HEK293 (cell line): Measurements from ENCODE around the gene TRMT10C.

Experiments
- CTCF ChIA-PET: fragments of 350-600 bp; formaldehyde crosslinking; extraction: SDS; loops from one replicate; lab custom pipeline; 2021; ENCODE audit warnings: antibody characterized with exemption; lab: Yijun Ruan, JAX
- POLR2A ChIA-PET: fragments of 300-600 bp; formaldehyde crosslinking; extraction: SDS; loops from one replicate; lab custom pipeline; 2020; ENCODE audit warnings: antibody characterized with exemption, inconsistent platforms; lab: Yijun Ruan, JAX
- H3K27ac ChIP-seq: fragments of 200-500 bp; sonication (Bioruptor generic); 2 replicates; pipeline ENCODE4 v1.5.1; 2014; ENCODE audit warnings: low read depth, low read length, control low read depth, inconsistent platforms; ENCODE audit errors: extremely low read depth
- H3K36me3 ChIP-seq, 2 experiments: fragments of 200-500 bp in 1 of 2; sonication (Bioruptor generic) in 1 of 2; 1 replicate in 1 of 2; 2 replicates in 1 of 2; pipeline ENCODE4 v1.5.1; 2014 to 2017; ENCODE audit warnings: inconsistent platforms in 2 of 2, low read length in 2 of 2; ENCODE audit not compliant: control insufficient read depth in 2 of 2, insufficient read depth in 1 of 2
- H3K4me1 ChIP-seq: fragments of 200-500 bp; sonication (Bioruptor generic); 2 replicates; pipeline ENCODE4 v1.5.1; 2014; ENCODE audit warnings: mild to moderate bottlenecking, low read length, inconsistent platforms; ENCODE audit not compliant: control insufficient read depth, insufficient read depth
- H3K4me3 ChIP-seq: 2 replicates; pipeline ENCODE4 v1.5.1; 2011; ENCODE audit warnings: low read depth, mild to moderate bottlenecking, control low read depth, low read length, moderate library complexity
- H3K9me3 ChIP-seq: fragments of 200-500 bp; sonication (Bioruptor generic); 2 replicates; pipeline ENCODE4 v1.5.1; 2014; ENCODE audit warnings: low read depth, low read length, inconsistent platforms; ENCODE audit not compliant: control insufficient read depth, insufficient read depth
- BCL11B ChIP-seq: fragments of 450-650 bp; formaldehyde crosslinking; IDR thresholded peaks from 2 replicates; pipeline ENCODE4 v1.5.1; 2016; ENCODE audit warnings: low read depth, missing biosample characterization, missing genetic modification characterization
- EGR2 ChIP-seq: fragments of 450-650 bp; formaldehyde crosslinking; IDR thresholded peaks from 2 replicates; pipeline ENCODE4 v1.5.1; 2016; ENCODE audit warnings: low read depth, missing biosample characterization, missing genetic modification characterization
- GLIS2 ChIP-seq: fragments of 450-650 bp; formaldehyde crosslinking; IDR thresholded peaks from 2 replicates; pipeline ENCODE4 v1.5.1; 2016; ENCODE audit warnings: missing biosample characterization, missing genetic modification characterization
- IKZF3 ChIP-seq: fragments of 450-650 bp; IDR thresholded peaks from 2 replicates; pipeline ENCODE4 v1.5.0; 2018; ENCODE audit warnings: missing biosample characterization, mild to moderate bottlenecking, missing genetic modification characterization, moderate library complexity
- KLF1 ChIP-seq: fragments of 450-650 bp; formaldehyde crosslinking; IDR thresholded peaks from 2 replicates; pipeline ENCODE4 v1.5.1; 2016; ENCODE audit warnings: missing biosample characterization, missing genetic modification characterization
- KLF7 ChIP-seq: fragments of 450-650 bp; formaldehyde crosslinking; IDR thresholded peaks from 2 replicates; pipeline ENCODE4 v1.5.1; 2016; ENCODE audit warnings: missing biosample characterization, missing genetic modification characterization, borderline replicate concordance
- MZF1 ChIP-seq: fragments of 450-650 bp; formaldehyde crosslinking; IDR thresholded peaks from 2 replicates; pipeline ENCODE4 v1.5.1; 2017; ENCODE audit warnings: missing biosample characterization, missing genetic modification characterization, borderline replicate concordance
- SP3 ChIP-seq: fragments of 450-650 bp; formaldehyde crosslinking; IDR thresholded peaks from 2 replicates; pipeline ENCODE4 v1.5.1; 2016; ENCODE audit warnings: missing biosample characterization, missing genetic modification characterization
- ZBTB17 ChIP-seq: fragments of 450-650 bp; formaldehyde crosslinking; IDR thresholded peaks from 2 replicates; pipeline ENCODE4 v1.5.1; 2016; ENCODE audit warnings: missing biosample characterization, missing genetic modification characterization
- ZBTB20 ChIP-seq: fragments of 450-650 bp; formaldehyde crosslinking; IDR thresholded peaks from 2 replicates; pipeline ENCODE4 v1.5.1; 2016; ENCODE audit warnings: missing biosample characterization, missing genetic modification characterization
- ZFHX2 ChIP-seq: fragments of 450-650 bp; formaldehyde crosslinking; conservative IDR thresholded peaks from 2 replicates; pipeline ENCODE4 v1.5.1; 2016; ENCODE audit warnings: missing biosample characterization, missing genetic modification characterization
- ZIC2 ChIP-seq: fragments of 450-650 bp; formaldehyde crosslinking; IDR thresholded peaks from 2 replicates; pipeline ENCODE4 v1.5.1; 2016; ENCODE audit warnings: missing biosample characterization, missing genetic modification characterization
- ZNF221 ChIP-seq: fragments of 450-650 bp; formaldehyde crosslinking; IDR thresholded peaks from 2 replicates; pipeline ENCODE4 v1.5.1; 2017; ENCODE audit warnings: missing biosample characterization, missing genetic modification characterization, borderline replicate concordance
- ZNF23 ChIP-seq: fragments of 450-650 bp; formaldehyde crosslinking; IDR thresholded peaks from 2 replicates; pipeline ENCODE4 v1.5.1; 2016; ENCODE audit warnings: missing biosample characterization, missing genetic modification characterization, borderline replicate concordance
- ZNF239 ChIP-seq: fragments of 450-650 bp; formaldehyde crosslinking; IDR thresholded peaks from 2 replicates; pipeline ENCODE4 v1.5.1; 2016; ENCODE audit warnings: missing biosample characterization, missing genetic modification characterization
- ZNF362 ChIP-seq: fragments of 450-650 bp; formaldehyde crosslinking; IDR thresholded peaks from 2 replicates; pipeline ENCODE4 v1.5.1; 2016; ENCODE audit warnings: missing biosample characterization, missing genetic modification characterization
- ZNF391 ChIP-seq: fragments of 450-650 bp; formaldehyde crosslinking; IDR thresholded peaks from 2 replicates; pipeline ENCODE4 v1.5.1; 2016; ENCODE audit warnings: low read depth, missing biosample characterization, missing genetic modification characterization, borderline replicate concordance
- ZNF398 ChIP-seq: fragments of 450-650 bp; formaldehyde crosslinking; IDR thresholded peaks from 2 replicates; pipeline ENCODE4 v1.5.1; 2017; ENCODE audit warnings: missing biosample characterization, missing genetic modification characterization
- ZNF473 ChIP-seq: fragments of 450-650 bp; formaldehyde crosslinking; IDR thresholded peaks from 2 replicates; pipeline ENCODE4 v1.5.1; 2017; ENCODE audit warnings: missing biosample characterization, missing genetic modification characterization
- ZNF501 ChIP-seq: fragments of 450-650 bp; formaldehyde crosslinking; IDR thresholded peaks from 2 replicates; pipeline ENCODE4 v1.5.1; 2016; ENCODE audit warnings: missing biosample characterization, missing genetic modification characterization
- ZNF629 ChIP-seq: fragments of 450-650 bp; formaldehyde crosslinking; IDR thresholded peaks from 2 replicates; pipeline ENCODE4 v1.5.1; 2017; ENCODE audit warnings: missing biosample characterization, missing genetic modification characterization
- ZNF660 ChIP-seq: fragments of 450-650 bp; IDR thresholded peaks from 2 replicates; pipeline ENCODE4 v1.5.1; 2018; ENCODE audit warnings: missing biosample characterization, mild to moderate bottlenecking, missing genetic modification characterization
- ZNF747 ChIP-seq: fragments of 450-650 bp; formaldehyde crosslinking; IDR thresholded peaks from 2 replicates; pipeline ENCODE4 v1.5.1; 2016; ENCODE audit warnings: missing biosample characterization, missing genetic modification characterization
- ZNF768 ChIP-seq: fragments of 450-650 bp; formaldehyde crosslinking; IDR thresholded peaks from 2 replicates; pipeline ENCODE4 v1.5.1; 2018; ENCODE audit warnings: missing biosample characterization, mild to moderate bottlenecking, missing genetic modification characterization
- ZNF843 ChIP-seq: fragments of 450-650 bp; formaldehyde crosslinking; IDR thresholded peaks from 2 replicates; pipeline ENCODE4 v1.5.1; 2016; ENCODE audit warnings: missing biosample characterization, missing genetic modification characterization
- ZSCAN18 ChIP-seq: fragments of 450-650 bp; formaldehyde crosslinking; IDR thresholded peaks from 2 replicates; pipeline ENCODE4 v1.5.1; 2016; ENCODE audit warnings: missing biosample characterization, missing genetic modification characterization

Gene TRMT10C

GRCh38 chr3:101561630-101562328 lies at the start of gene TRMT10C (continued):
- no peak for TF ChIP-seq ZSCAN18 (tag by site-specific recombination)
- TF ChIP-seq ZNF362 (tag by site-specific recombination) = no peak
- TF ChIP-seq ZIC2 (tag by site-specific recombination) = no peak
- TF ChIP-seq ZNF843 = 0 out of 2 replicates have a peak, but pooled peaks have one; percentile 12

DNA sequence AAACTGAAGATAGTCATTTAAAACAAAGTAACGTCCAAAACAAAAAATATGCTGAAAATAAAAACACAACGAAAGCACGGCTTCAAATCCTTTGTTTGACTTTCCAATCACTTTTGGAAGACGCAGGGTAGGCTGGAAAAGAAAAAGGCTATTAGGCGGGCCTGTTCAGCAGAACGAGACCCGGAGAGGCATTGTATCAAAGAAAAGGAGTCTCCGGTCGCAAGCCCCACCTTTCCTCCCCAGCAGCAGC lies 49.3 kb upstream of the TRMT10C start:
- Histone ChIP-seq H3K9me3 (no peaks in the 10 kb centered on the region), H3K27ac (peak overlapping the region; percentile 60), H3K4me3 (peak overlapping the region; percentile 80), H3K36me3 (no peaks in the 10 kb centered on the region), H3K4me1 (no peaks in the 10 kb centered on the region)
- no peak for TF ChIP-seq ZNF221 (tag by site-specific recombination)
- 0 out of 2 replicates have a peak, but pooled peaks have one; percentile 8 for TF ChIP-seq ZNF660 (tag by site-specific recombination)
- POLR2A ChIA-PET = interaction anchor here (0.7 to 1.0 kb wide), 2 partner anchors 49 to 61 kb away, joined by 3 to 4 read pairs; partner anchors contain the start of genes PCNP and TRMT10C
- CTCF ChIA-PET = interaction anchor here (0.6 kb wide), 1 partner anchor 910 kb away, joined by 3 read pairs; no protein-coding TSS in a partner anchor

DNA sequence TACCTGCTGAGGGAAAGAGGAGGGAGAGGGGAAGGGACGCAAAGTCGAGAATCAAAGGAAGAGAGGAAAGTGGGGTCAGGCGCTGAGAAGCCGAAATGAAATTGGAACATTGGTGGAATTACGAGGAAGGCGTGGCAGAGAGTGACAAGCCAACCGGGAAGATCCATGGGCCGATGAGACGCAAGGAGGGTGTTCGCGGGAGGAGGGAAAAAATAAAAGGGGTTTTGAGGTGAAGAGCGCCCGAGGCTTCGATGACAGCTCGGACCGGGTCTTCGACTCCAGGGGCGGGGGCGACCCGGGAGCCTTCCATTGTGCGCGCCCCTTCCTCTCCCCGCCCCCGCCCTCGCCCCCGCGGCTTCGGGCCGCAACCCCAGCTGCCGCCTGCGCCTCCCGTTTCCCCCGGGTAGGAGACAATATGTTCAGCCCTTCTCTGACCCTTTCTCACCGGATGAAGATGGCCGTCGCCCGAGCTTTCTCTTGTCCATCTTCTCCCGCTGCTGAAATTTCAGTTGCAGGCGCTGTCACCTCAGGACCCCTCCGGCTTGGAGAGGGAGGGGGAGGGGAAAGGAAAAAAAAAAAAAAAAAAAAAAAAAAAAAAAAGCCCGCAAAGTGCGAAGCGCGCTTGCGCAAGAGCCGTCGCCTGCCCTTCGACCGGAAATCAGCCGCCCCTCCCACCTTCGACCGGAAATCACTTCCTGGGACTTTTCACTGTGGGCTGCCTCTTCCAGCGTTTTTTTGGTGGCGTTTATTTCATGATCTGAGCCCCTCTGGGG lies 48.8 kb upstream of the TRMT10C start, which contains the start of gene SENP7:
TSS of gene SENP7 (minus strand) at position 567 of the 773 bp plus-strand sequence. CDS start at position 485, 82 bp downstream.
- Histone ChIP-seq H3K27ac (peak within 1 kb of the TSS; percentile 60), H3K4me1 (no peaks in the 10 kb centered on the region), H3K9me3 (no peaks in the 10 kb centered on the region), H3K4me3 (peak within 1 kb of the TSS; percentile 80), H3K36me3 (no peaks in the 10 kb centered on the region)
- ChIA-PET POLR2A (interaction anchor here (0.7 to 1.0 kb wide), 4 partner anchors 48 to 160 kb away, joined by 3 to 4 read pairs (median 4); partner anchors contain the start of genes PCNP and TRMT10C), CTCF (interaction anchor here (0.6 kb wide), 2 partner anchors 186 to 910 kb away, joined by 3 read pairs; no protein-coding TSS in a partner anchor)
- TF ChIP-seq MZF1 (tag by site-specific recombination) = peak; percentile 60; the same call in 1 of the 2 replicates
- TF ChIP-seq ZNF747 (tag by site-specific recombination) = no peak
- TF ChIP-seq BCL11B = no peak
- peak; percentile 68 for TF ChIP-seq ZBTB17
- TF ChIP-seq ZNF391 (tag by site-specific recombination) = 0 out of 2 replicates have a peak, but pooled peaks have one; percentile 37
- TF ChIP-seq IKZF3 = 0 out of 2 replicates have a peak, but pooled peaks have one; percentile 30
- TF ChIP-seq ZNF398 = peak; percentile 61
- no peak for TF ChIP-seq ZNF473 (tag by site-specific recombination)
- peak; percentile 75 for TF ChIP-seq ZFHX2 (tag by site-specific recombination)
- TF ChIP-seq ZNF239 (tag by site-specific recombination) = no peak
- no peak for TF ChIP-seq ZNF768 (tag by site-specific recombination)
- peak; percentile 73 for TF ChIP-seq ZBTB20 (tag by site-specific recombination)
- peak; percentile 43 for TF ChIP-seq SP3 (tag by site-specific recombination)
- 0 out of 2 replicates have a peak, but pooled peaks have one; percentile 9 for TF ChIP-seq ZNF629
- peak; percentile 43 for TF ChIP-seq EGR2 (tag by site-specific recombination)
- TF ChIP-seq ZNF23 (tag by site-specific recombination) = no peak
- TF ChIP-seq KLF7 (tag by site-specific recombination) = 0 out of 2 replicates have a peak, but pooled peaks have one; percentile 20
- TF ChIP-seq GLIS2 = peak; percentile 5; the same call in 1 of the 2 replicates
- TF ChIP-seq KLF1 (tag by site-specific recombination) = 0 out of 2 replicates have a peak, but pooled peaks have one; percentile 22
- TF ChIP-seq ZNF362 (tag by site-specific recombination) = peak; percentile 98
- no peak for TF ChIP-seq ZNF501 (tag by site-specific recombination)
